ENCODE data around the gene HTATSF1. TPM values are rescaled to one million over a fixed set of nuclear protein-coding genes. Genes with fewer than 3 reads are reported as not detected.

HTATSF1 gene
- total RNA-seq, 1 experiment from 2014 or later = 49.5 TPM

GRCh38 chrX:136551410-136551809 is 54.0 kb downstream of the HTATSF1 start:
- TF ChIP-seq CTCF (conservative IDR thresholded peaks at IDR 0.05) = no peak
- no peaks in the 10 kb centered on the region for H3K4me1 Mint-ChIP-seq
- no peak overlapping the region for H2AFZ ChIP-seq (ENCODE audit: low read length)
- H3K56ac ChIP-seq (ENCODE audit: insufficient read length, low read depth, low read length) = no peak overlapping the region
- peaks cover 31 to 34% of the 10 kb centered on the region in 2 experiments for H3K9me3 Mint-ChIP-seq
- H3K79me2 ChIP-seq (ENCODE audit: insufficient read depth, low read length) = no peaks in the 10 kb centered on the region
- no peak overlapping the region for H4K5ac ChIP-seq (ENCODE audit: insufficient read length, low read depth, low read length)
- no peak overlapping the region for H2AK5ac ChIP-seq (ENCODE audit: insufficient read length, low read length)
- no peak overlapping the region for H4K91ac ChIP-seq (ENCODE audit: insufficient read length, low read depth, low read length)
- H3K4ac ChIP-seq (ENCODE audit: low read depth, low read length) = no peak overlapping the region
- H3K36me3 Mint-ChIP-seq (ENCODE audit: insufficient read depth in 1 of 3, low read depth in 3 of 3) = no peaks in the 10 kb centered on the region
- no peak for DNase-seq
- H3K14ac ChIP-seq (ENCODE audit: insufficient read depth, low read length) = no peak overlapping the region
- no peak overlapping the region for H3K9ac ChIP-seq (ENCODE audit: extremely low read depth, insufficient read length, low read length)
- H2BK12ac ChIP-seq (ENCODE audit: insufficient read length, low read depth, low read length) = no peak overlapping the region
- H3K9me3 ChIP-seq (ENCODE audit: control insufficient read depth, low read depth, low read length) = peaks cover 45% of the 10 kb centered on the region
- no peaks in the 10 kb centered on the region for H4K20me1 ChIP-seq (ENCODE audit: control insufficient read depth, insufficient read depth, insufficient read length)
- H4K8ac ChIP-seq (replicated peaks; ENCODE audit: insufficient read length, low read depth, low read length) = no peak overlapping the region
- no peak overlapping the region for H2BK20ac ChIP-seq (ENCODE audit: low read depth, low read length, poor library complexity, severe bottlenecking)
- H3K4me1 ChIP-seq (ENCODE audit: insufficient read depth, low read length) = no peaks in the 10 kb centered on the region
- H3K27me3 Mint-ChIP-seq (ENCODE audit: low read depth) = no peaks in the 10 kb centered on the region
- no peak overlapping the region for H3T11ph ChIP-seq (ENCODE audit: low read length)
- H3K23me2 ChIP-seq (ENCODE audit: insufficient read length, low read depth, low read length, poor library complexity, severe bottlenecking) = no peaks in the 10 kb centered on the region
- no CpG with 5 or more reads among the region's 1 CpG for WGBS (ENCODE audit: extremely low coverage, insufficient read length, low lambda C conversion rate)
- H3K4me2 ChIP-seq (ENCODE audit: insufficient read depth, insufficient read length, low read length) = no peak overlapping the region
- H2BK5ac ChIP-seq (ENCODE audit: insufficient read length, low read length) = no peak overlapping the region
- no peak overlapping the region for H3K27ac ChIP-seq (ENCODE audit: insufficient read length, low read depth, low read length)
- no peak overlapping the region for H2BK120ac ChIP-seq (ENCODE audit: low read depth, low read length, poor library complexity, severe bottlenecking)
- H3K18ac ChIP-seq (ENCODE audit: insufficient read length, low read depth, low read length) = no peak overlapping the region
- no peak overlapping the region for H2BK15ac ChIP-seq (ENCODE audit: low read depth, low read length)
- H3K23ac ChIP-seq (ENCODE audit: insufficient read length, low read depth, low read length) = no peak overlapping the region
- no peak overlapping the region for H3K4me3 Mint-ChIP-seq
- no peak overlapping the region for H3K27ac Mint-ChIP-seq
- H3K27me3 ChIP-seq (ENCODE audit: insufficient read depth, low read length) = no peaks in the 10 kb centered on the region
- no peaks in the 10 kb centered on the region for H3K79me1 ChIP-seq (ENCODE audit: insufficient read depth, low read depth, low read length, poor library complexity, severe bottlenecking)

All from H9 (cell line).